ENCODE measurements around the gene LRRC43. TPM values are rescaled to one million over a fixed set of nuclear protein-coding genes. Genes with fewer than 3 reads are reported as not detected.

LRRC43 gene
- 1 to 10 TPM in 2 of 5 donors, not detected in 3; 1.3 to 2.2 TPM for total RNA-seq
- polyA plus RNA-seq = not detected
- long read RNA-seq, donor 1 = 0 reads
- long read RNA-seq, donor 2 = 0 reads
- long read RNA-seq, donor 3 = 0 reads
- long read RNA-seq, donor 4 = 0 reads
- long read RNA-seq, donor 5 = 0 reads
- long read RNA-seq, donor 6 = 0 reads
- long read RNA-seq, donor 7 = 0 reads
- long read RNA-seq, donor 8 = 0 reads
- long read RNA-seq, donor 9 = 0 reads
- long read RNA-seq, donor 10 = 0 reads

GRCh38 chr12:122182887-122183587, at the start of gene LRRC43:
Gene LRRC43 (plus strand): TSS chr12:122183123. CDS start chr12:122183145, 22 bp downstream.
- TF ChIP-seq POLR2AphosphoS5 (IDR thresholded peaks at IDR 0.05) (no peak), POLR2A (IDR thresholded peaks at IDR 0.05) (no peak), CTCF (IDR thresholded peaks at IDR 0.05) (no peak), EP300 (IDR thresholded peaks at IDR 0.05) (no peak)
- no peaks in the 10 kb centered on the region for H3K9me3 ChIP-seq
- peak within 1 kb of the TSS in 2 of 5 donors; percentile 12 to 55 for H3K27ac ChIP-seq
- WGBS, 5 donors = 1 to 10% (median 3%) methylated on average over 27 to 63 of the region's 63 CpGs
- H3K36me3 ChIP-seq = no peaks in the 10 kb centered on the region
- H3K4me3 ChIP-seq = peak within 1 kb of the TSS; percentile 57 to 72 (median 60)
- DNase-seq = peak; percentile 56 to 82
- H3K27me3 ChIP-seq = peaks cover 0 to 12% (median 5%) of the 10 kb centered on the region in 3 donors
- H3K4me1 ChIP-seq = peaks cover 0 to 13% (median 11%) of the 10 kb centered on the region in 4 donors
- intact Hi-C loops (cut with DNase I; ENCODE audit: low total_unique reads) = no loop called here

- H3K27me3 ChIP-seq = no peaks in the 10 kb centered on the region
- no peak overlapping the region for H3K27ac ChIP-seq
- no peaks in the 10 kb centered on the region for H3K9me3 ChIP-seq
- H3K36me3 ChIP-seq = peaks cover 69 to 100% (median 99%) of the 10 kb centered on the region in 4 donors
- intact Hi-C loops (cut with DNase I; ENCODE audit: low total_unique reads) = no loop called here
- no peak overlapping the region for H3K4me3 ChIP-seq
- WGBS, 5 donors = 76 to 82% (median 78%) methylated on average over 27 to 28 of the region's 28 CpGs
- TF ChIP-seq CTCF (IDR thresholded peaks at IDR 0.05) (no peak), EP300 (IDR thresholded peaks at IDR 0.05) (no peak), POLR2A (IDR thresholded peaks at IDR 0.05) (no peak), POLR2AphosphoS5 (IDR thresholded peaks at IDR 0.05) (no peak)
- DNase-seq = no peak
- H3K4me1 ChIP-seq = no peaks in the 10 kb centered on the region
Measured at GRCh38 chr12:122133192-122133950, 49.6 kb upstream of the LRRC43 start.

DNA sequence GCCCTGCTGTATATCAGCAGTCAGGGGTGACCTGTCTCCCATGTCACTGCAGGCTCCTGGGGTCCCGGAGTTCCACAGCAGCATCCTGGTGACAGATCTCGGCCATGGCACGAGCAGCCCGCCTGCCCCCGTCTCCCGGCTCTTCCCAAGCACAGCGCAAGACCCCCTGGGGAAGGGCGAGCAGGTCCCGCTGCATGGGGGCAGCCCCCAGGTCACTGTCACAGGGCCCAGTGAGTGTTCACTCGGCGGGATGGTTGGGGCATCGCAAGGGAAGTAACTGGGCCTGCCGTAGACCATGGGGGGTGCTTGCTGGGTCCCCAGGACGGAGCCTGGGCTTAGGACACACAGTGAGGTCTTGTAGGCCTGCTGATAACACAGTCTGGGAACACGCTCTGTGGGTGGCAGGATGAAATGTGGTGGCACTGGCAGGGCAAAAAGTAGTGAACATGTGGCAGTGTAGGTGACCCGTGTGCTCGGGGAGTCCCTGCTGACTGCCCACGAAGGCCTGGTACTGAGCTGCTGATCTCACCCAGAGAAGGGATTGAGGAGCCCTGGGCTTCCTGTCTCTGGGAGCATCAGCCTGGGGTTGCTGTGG, 47.4 kb upstream of the LRRC43 start:
- TF ChIP-seq POLR2A (IDR thresholded peaks at IDR 0.05) (no peak), CTCF (IDR thresholded peaks at IDR 0.05) (no peak), EP300 (IDR thresholded peaks at IDR 0.05) (no peak), POLR2AphosphoS5 (IDR thresholded peaks at IDR 0.05) (no peak)

DNA sequence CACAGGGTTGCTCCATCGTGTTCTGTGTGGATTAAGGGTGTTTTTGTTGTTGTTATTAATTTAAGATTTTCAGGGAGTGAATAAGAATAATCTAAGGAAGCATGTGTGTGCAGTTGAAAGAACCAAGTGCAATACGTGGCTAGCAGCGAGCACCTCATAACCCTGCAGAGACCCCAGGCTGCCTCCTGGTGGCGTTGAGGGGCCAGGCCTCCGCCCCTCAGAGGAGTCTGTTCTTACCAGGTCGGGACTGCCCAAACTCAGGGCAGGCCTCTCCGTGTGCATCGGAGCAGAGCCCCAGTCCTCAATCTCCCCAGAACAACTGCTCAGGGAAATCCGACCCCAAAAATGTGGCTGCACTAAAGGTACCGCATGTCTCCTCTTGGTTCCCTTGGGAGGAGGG, 45.7 kb upstream of the LRRC43 start:
- Histone ChIP-seq H3K9me3 (no peaks in the 10 kb centered on the region), H3K27me3 (no peaks in the 10 kb centered on the region), H3K4me3 (no peak overlapping the region), H3K36me3 (peaks cover 78 to 100% (median 98%) of the 10 kb centered on the region in 4 donors), H3K27ac (no peak overlapping the region), H3K4me1 (no peaks in the 10 kb centered on the region)
- TF ChIP-seq EP300 (IDR thresholded peaks at IDR 0.05) (no peak), POLR2AphosphoS5 (IDR thresholded peaks at IDR 0.05) (no peak), CTCF (IDR thresholded peaks at IDR 0.05) (no peak), POLR2A (IDR thresholded peaks at IDR 0.05) (no peak)
- WGBS, 5 donors = 78 to 88% (median 82%) methylated on average over 9 to 10 of the region's 10 CpGs
- no peak for DNase-seq
- intact Hi-C loops (cut with DNase I; ENCODE audit: low total_unique reads) = no loop called here

More for the DNA sequence above, 47.4 kb upstream of the LRRC43 start:
- Histone ChIP-seq H3K4me1 (no peaks in the 10 kb centered on the region), H3K27ac (peak overlapping the region in 1 of 5 donors; percentile 4), H3K36me3 (peaks cover 66 to 100% (median 98%) of the 10 kb centered on the region in 4 donors), H3K4me3 (no peak overlapping the region), H3K27me3 (no peaks in the 10 kb centered on the region), H3K9me3 (no peaks in the 10 kb centered on the region)
- DNase-seq = no peak
- WGBS, 5 donors = 96 to 98% (median 97%) methylated on average over 9 to 18 of the region's 18 CpGs
- intact Hi-C loops (cut with DNase I; ENCODE audit: low total_unique reads) = no loop called here
